ENCODE results near the gene TAS2R42.

Gene TAS2R42

GRCh38 chr12:11144297-11144696 is 42.4 kb downstream of the TAS2R42 start:
- DNase-seq (ENCODE audit: low read depth, low spot score), result no peak

GRCh38 chr12:11143352-11143751 is 43.4 kb downstream of the TAS2R42 start:
- no peak for DNase-seq (ENCODE audit: low read depth, low spot score)

- no peak for DNase-seq (ENCODE audit: low read depth, low spot score)
Measured at GRCh38 chr12:11136075-11136474, 50.7 kb downstream of the TAS2R42 start.
